ENCODE data around the gene KLHL21.

KLHL21 gene

GRCh38 chr1:6624710-6625583 lies 22.3 kb upstream of the KLHL21 start, which contains the start of gene THAP3:
Gene THAP3 (plus strand): TSS chr1:6624868. CDS start chr1:6625219, 351 bp downstream.
- peak; percentile 89 for DNase-seq (ENCODE audit: low spot score)

GRCh38 chr1:6623269-6623965 lies 20.7 kb upstream of the KLHL21 start:
- H3K27ac ChIP-seq, result no peak overlapping the region
- H3K4me3 ChIP-seq, result no peak overlapping the region
- DNase-seq (ENCODE audit: low spot score), result no peak
- TF ChIP-seq CTCF (IDR thresholded peaks at IDR 0.05), result no peak

More at GRCh38 chr1:6624710-6625583, 22.3 kb upstream of the KLHL21 start, which contains the start of gene THAP3:
- H3K27ac ChIP-seq, result peak within 1 kb of the TSS; percentile 94 to 95
- H3K4me3 ChIP-seq, result peak within 1 kb of the TSS; percentile 87
- TF ChIP-seq CTCF (IDR thresholded peaks at IDR 0.05), result no peak

GRCh38 chr1:6622396-6623152 lies 19.9 kb upstream of the KLHL21 start:
- no peak overlapping the region for H3K27ac ChIP-seq

GRCh38 chr1:6621429-6622391 lies 19.0 kb upstream of the KLHL21 start:
- DNase-seq (ENCODE audit: low spot score), result no peak
- Histone ChIP-seq H3K27ac (no peak overlapping the region), H3K4me3 (no peak overlapping the region)
- no peak for TF ChIP-seq CTCF (IDR thresholded peaks at IDR 0.05)

More at GRCh38 chr1:6622396-6623152, 19.9 kb upstream of the KLHL21 start:
- no peak overlapping the region for H3K4me3 ChIP-seq
- DNase-seq (ENCODE audit: low spot score), result no peak
- TF ChIP-seq CTCF (IDR thresholded peaks at IDR 0.05), result no peak

- Histone ChIP-seq H3K27ac (no peak overlapping the region), H3K4me3 (no peak overlapping the region)
- TF ChIP-seq CTCF (IDR thresholded peaks at IDR 0.05), result no peak
- DNase-seq (ENCODE audit: low spot score), result no peak
Measured at GRCh38 chr1:6619045-6619444, 16.4 kb upstream of the KLHL21 start.
